T-helper 2 cell treated with Interferon-gamma antibody and Interleukin-4, amounts not matched to agents 100 ng/mL and 5 ng/mL, for 36 hours (primary cell): Measurements from ENCODE around the gene ZC3H14. TPM values are rescaled to one million over a fixed set of nuclear protein-coding genes. Genes with fewer than 3 reads are reported as not detected.
"Not testable (repeated sequence)": the region's sequence is repeated elsewhere in the genome, so short reads cannot be mapped to it uniquely, and the experiment has no call there.

Experiments
- intact Hi-C: fragments of 100-400 bp; cut with micrococcal nuclease; formaldehyde crosslinking; loops from one replicate; pipeline ENCODE4 v1.15.1; 2023
- total RNA-seq: library from RNA; stranded (reverse); gene quantifications from 2 replicates; pipeline ENCODE4 v1.2.3, GENCODE V29; 2022

The ZC3H14 gene, protein sequence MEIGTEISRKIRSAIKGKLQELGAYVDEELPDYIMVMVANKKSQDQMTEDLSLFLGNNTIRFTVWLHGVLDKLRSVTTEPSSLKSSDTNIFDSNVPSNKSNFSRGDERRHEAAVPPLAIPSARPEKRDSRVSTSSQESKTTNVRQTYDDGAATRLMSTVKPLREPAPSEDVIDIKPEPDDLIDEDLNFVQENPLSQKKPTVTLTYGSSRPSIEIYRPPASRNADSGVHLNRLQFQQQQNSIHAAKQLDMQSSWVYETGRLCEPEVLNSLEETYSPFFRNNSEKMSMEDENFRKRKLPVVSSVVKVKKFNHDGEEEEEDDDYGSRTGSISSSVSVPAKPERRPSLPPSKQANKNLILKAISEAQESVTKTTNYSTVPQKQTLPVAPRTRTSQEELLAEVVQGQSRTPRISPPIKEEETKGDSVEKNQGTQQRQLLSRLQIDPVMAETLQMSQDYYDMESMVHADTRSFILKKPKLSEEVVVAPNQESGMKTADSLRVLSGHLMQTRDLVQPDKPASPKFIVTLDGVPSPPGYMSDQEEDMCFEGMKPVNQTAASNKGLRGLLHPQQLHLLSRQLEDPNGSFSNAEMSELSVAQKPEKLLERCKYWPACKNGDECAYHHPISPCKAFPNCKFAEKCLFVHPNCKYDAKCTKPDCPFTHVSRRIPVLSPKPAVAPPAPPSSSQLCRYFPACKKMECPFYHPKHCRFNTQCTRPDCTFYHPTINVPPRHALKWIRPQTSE
- 37.8 and 41.2 TPM in 2 replicates for total RNA-seq

- intact Hi-C loops = loop anchor here (1.0 to 5.0 kb wide), 5 partner anchors 9 to 1394 kb away; partner anchors contain the start of genes EML5, GALC, SPATA7 and TDP1
Observed at GRCh38 chr14:88562831-88563686, at the start of gene ZC3H14. Gene ZC3H14, plus strand, starts transcription at chr14:88563037. Its CDS starts 97 bp downstream, at chr14:88563134.

- intact Hi-C loops = no loop called here
Observed at GRCh38 chr14:88515499-88516221, 47.2 kb upstream of the ZC3H14 start.

DNA sequence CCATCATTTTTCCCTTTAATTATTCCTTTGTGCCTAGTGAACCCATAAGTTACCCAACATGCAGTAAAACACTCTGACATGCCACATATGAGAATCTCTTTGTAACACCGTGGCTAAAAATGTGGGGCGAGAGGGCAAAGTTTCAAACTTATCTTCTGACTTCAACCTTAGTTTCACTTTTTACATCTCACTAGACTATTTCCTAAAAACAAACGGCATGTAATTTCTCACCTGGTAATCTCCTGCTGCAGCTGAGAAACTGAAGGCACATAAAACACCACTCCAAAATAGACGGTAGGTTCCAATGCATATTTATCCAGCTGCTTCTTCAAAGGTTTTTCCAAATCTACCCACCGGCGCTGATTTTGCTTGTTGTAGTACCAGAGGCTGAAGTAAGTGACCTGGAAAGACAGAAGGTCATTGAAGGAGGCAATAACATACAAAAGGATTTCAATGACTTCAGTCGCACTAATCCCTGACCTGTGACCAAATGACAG is 45.9 kb upstream of the ZC3H14 start:
- intact Hi-C loops = no loop called here

- intact Hi-C loops = no loop called here
Observed at GRCh38 chr14:88518592-88519512, 44.0 kb upstream of the ZC3H14 start.

GRCh38 chr14:88519907-88520306 is 42.9 kb upstream of the ZC3H14 start:
- intact Hi-C loops = no loop called here

DNA sequence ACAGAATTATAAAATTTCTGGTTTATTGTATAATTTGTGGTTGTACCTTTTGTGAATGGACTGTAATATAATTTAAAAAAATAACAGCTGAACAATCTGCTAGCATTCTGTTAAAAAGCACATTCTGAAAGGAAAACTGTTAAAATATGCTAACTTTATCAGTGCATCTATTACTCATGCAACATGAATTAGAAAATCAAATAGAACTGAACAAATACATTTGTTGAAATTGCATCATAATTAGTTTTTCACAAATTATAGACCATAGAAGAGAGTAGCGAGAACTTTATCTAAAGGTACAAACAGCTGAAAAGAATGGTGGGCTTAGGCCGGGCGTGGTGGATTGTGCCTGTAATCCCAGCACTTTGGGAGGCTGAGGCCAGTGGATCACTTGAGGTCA is 41.0 kb upstream of the ZC3H14 start:
- intact Hi-C loops = no loop called here

- intact Hi-C loops = no loop called here
Observed at GRCh38 chr14:88522393-88522792, 40.4 kb upstream of the ZC3H14 start.

- intact Hi-C loops = not testable (repeated sequence)
Observed at GRCh38 chr14:88529889-88530288, 32.9 kb upstream of the ZC3H14 start.

DNA sequence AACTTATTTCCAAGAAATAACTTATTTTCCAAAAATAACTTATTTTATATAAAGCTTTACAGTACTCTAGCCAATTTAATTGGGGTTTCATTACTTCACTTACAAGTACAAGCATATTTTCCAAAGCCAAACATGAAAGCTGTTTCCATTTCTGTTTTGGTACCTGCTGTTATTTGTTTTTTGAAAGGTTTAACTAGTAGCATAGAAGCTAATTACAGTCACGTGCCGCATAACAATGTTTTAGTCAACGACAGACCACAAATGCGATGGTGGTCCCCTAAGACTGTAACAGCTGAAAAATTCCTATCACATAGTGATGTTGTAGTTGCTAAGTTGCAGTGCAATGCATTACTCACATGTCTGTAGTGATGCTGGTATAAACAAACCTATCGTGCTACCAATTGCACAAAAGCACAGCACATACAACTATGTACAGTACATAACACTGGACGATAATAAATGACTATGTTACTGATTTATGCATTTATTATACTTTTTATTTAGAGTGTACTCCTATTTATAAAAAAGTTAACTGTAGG is 29.7 kb upstream of the ZC3H14 start:
- intact Hi-C loops = no loop called here

DNA sequence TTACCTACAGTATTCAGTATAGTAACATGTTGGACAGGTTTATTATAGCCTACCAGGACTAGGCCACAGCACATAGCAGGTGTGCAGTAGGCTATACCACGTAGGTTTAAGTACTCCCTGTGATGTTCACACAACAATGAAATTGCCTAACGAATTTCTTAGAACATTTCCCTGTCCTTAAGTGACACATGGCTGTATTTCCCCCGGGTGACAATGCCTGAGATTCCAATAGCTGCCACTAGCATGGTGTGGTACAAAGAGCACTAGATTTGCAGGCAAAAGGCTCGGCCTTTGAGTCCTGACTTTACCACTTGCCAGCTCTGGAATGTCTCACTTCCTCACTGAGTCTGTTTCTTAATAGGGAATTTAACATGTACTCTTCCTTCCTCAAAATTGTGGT is 27.7 kb upstream of the ZC3H14 start:
- intact Hi-C loops = no loop called here

GRCh38 chr14:88535813-88536212 is 27.0 kb upstream of the ZC3H14 start:
- intact Hi-C loops = no loop called here

- intact Hi-C loops = no loop called here
Observed at GRCh38 chr14:88541324-88541723, 21.5 kb upstream of the ZC3H14 start.

- intact Hi-C loops = no loop called here
Observed at GRCh38 chr14:88542857-88543795, 19.7 kb upstream of the ZC3H14 start.

DNA sequence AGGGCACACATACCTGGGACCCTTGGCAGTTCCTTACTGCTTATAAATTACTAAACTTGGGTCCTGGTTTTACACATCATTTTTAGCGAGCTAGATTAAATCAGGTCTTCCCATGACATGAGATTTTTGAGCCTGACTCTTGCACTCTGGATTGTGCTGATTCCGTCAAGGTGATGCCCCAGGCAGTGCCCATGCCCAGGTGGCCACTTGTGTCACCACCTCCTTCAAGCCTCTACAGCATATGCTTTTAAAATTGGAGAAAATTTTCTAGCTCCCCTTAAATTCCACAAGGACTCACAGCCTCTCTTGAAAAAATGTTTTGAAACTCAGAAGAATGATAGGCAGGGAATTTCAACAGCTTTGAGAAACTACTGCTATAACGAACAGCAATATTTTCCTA is 17.6 kb upstream of the ZC3H14 start:
- intact Hi-C loops = no loop called here

GRCh38 chr14:88546621-88547385 is 16.0 kb upstream of the ZC3H14 start:
- intact Hi-C loops = no loop called here

GRCh38 chr14:88547386-88547780 is 15.5 kb upstream of the ZC3H14 start:
- intact Hi-C loops = no loop called here

DNA sequence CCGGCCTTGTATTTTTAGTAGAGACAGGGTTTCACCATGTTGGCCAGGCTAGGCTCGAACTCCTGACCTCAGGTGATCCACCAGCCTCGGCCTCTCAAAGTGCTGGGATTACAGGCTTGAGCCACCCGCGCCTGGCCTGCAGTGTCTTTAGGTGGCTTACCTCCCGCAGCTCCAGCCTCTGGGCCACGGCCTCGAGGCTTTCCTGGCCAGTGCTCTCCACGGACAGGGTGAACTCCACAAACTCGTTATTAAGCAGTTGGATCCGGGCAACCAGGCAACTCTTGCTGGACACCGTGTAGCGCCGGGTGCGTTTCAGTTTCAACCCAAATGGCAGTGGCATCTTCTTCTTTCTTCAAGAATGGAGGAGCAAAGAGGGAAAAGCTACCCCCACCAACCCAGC is 12.8 kb upstream of the ZC3H14 start:
- intact Hi-C loops = loop anchor here (5.0 to 10.0 kb wide), 2 partner anchors 543 to 605 kb away; partner anchors contain the start of gene GPR65
